Breast epithelium (tissue), 3 donors: ENCODE measurements around the gene CCDC85C.

Source experiments
- POLR2AphosphoS5 ChIP-seq, 3 donors: sonication (generic); formaldehyde crosslinking; IDR thresholded peaks; one replicate each; pipeline ENCODE4 v1.6.1; 2017; ENCODE audit warnings: antibody characterized with exemption in 3 of 3
- TF ChIP-seq, protein P1 (sequence below), 3 donors: fragments of 450-650 bp; IDR thresholded peaks; one replicate each; pipeline ENCODE4 v1.5.1; 2016 to 2017; ENCODE audit warnings: antibody characterized with exemption in 3 of 3, mild to moderate bottlenecking in 3 of 3, moderate library complexity in 3 of 3

DNA sequence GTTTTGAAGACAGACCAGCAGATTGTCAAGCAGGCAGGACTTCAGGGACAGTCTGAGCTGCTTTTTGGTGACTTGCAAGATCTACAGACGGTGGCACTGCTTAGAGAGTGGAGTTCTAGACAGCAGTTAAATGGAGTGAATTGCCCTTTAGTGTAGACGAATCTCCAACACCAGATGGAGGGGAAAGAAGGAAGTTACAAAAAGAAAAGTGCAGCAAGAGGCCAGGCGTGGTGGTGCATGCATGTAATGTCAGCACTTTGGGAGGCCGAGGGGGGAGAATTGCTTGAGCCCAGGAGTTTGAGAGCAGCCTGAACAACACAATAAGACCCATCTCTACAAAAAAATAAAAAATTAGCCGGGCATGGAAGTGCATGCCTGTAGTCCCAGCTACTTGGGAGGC is 32.5 kb upstream of the CCDC85C start:
- TF ChIP-seq POLR2AphosphoS5 (IDR thresholded peaks at IDR 0.05): no peak
- TF ChIP-seq, protein P1, sequence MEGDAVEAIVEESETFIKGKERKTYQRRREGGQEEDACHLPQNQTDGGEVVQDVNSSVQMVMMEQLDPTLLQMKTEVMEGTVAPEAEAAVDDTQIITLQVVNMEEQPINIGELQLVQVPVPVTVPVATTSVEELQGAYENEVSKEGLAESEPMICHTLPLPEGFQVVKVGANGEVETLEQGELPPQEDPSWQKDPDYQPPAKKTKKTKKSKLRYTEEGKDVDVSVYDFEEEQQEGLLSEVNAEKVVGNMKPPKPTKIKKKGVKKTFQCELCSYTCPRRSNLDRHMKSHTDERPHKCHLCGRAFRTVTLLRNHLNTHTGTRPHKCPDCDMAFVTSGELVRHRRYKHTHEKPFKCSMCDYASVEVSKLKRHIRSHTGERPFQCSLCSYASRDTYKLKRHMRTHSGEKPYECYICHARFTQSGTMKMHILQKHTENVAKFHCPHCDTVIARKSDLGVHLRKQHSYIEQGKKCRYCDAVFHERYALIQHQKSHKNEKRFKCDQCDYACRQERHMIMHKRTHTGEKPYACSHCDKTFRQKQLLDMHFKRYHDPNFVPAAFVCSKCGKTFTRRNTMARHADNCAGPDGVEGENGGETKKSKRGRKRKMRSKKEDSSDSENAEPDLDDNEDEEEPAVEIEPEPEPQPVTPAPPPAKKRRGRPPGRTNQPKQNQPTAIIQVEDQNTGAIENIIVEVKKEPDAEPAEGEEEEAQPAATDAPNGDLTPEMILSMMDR (IDR thresholded peaks at IDR 0.05): no peak
